K562 (cell line): ENCODE data around the gene ZKSCAN3. TPM values are rescaled to one million over a fixed set of nuclear protein-coding genes. Genes with fewer than 3 reads are reported as not detected.

ENCODE experiments used
- CHD7 ChIP-seq: fragments of 200-600 bp; sonication (generic); IDR thresholded peaks from one replicate; pipeline ENCODE4 v1.6.1; 2012; ENCODE audit warnings: mild to moderate bottlenecking, low read depth, low read length, inconsistent platforms
- ETV5 ChIP-seq: sonication (generic); formaldehyde crosslinking; IDR thresholded peaks from 2 replicates; pipeline ENCODE4 v1.4.0; 2020; ENCODE audit warnings: low read depth, mild to moderate bottlenecking, missing genetic modification reagents
- FOXJ2 ChIP-seq: fragments of 200-800 bp; sonication (Bioruptor generic); IDR thresholded peaks from 2 replicates; pipeline ENCODE4 v1.6.1; 2016; ENCODE audit warnings: missing genetic modification characterization, missing compliant biosample characterization
- HNRNPL ChIP-seq: fragments of 200-400 bp; formaldehyde crosslinking; IDR thresholded peaks from 2 replicates; pipeline ENCODE4 v1.6.1; 2017; ENCODE audit warnings: low read depth, mild to moderate bottlenecking, low read length
- MEF2A ChIP-seq: IDR thresholded peaks from 2 replicates; pipeline ENCODE4 v1.6.1; 2011; ENCODE audit warnings: low read depth, mild to moderate bottlenecking, low read length, moderate library complexity; ENCODE audit not compliant: control insufficient read depth
- ZNF507 ChIP-seq: conservative IDR thresholded peaks from 2 replicates; pipeline ENCODE4 v1.6.1; 2017; ENCODE audit warnings: missing genetic modification characterization, missing compliant biosample characterization
- ZNF766 ChIP-seq: fragments of 200-800 bp; sonication (Bioruptor generic); conservative IDR thresholded peaks from 2 replicates; pipeline ENCODE4 v1.6.1; 2016; ENCODE audit warnings: missing genetic modification characterization, missing compliant biosample characterization
- ZNF79 ChIP-seq: fragments of 250-450 bp; sonication (Bioruptor Pico); IDR thresholded peaks from 2 replicates; pipeline ENCODE4 v1.4.0; 2020; ENCODE audit warnings: low read depth, mild to moderate bottlenecking, moderate library complexity
- polyA plus RNA-seq, 8 experiments: library from polyadenylated mRNA; depleted of rRNA in 4 of 8; stranded (reverse) in 5 of 8; unstranded in 3 of 8; fragments of >200 nt; fragmentation: Nextera tagmentation in 2 of 8; fragmentation: Illumina TruSeq in 1 of 8; extraction: Ambion mirVana in 2 of 8; extraction: Trizol in 1 of 8; gene quantifications; 2 replicates each; pipeline versions ENCODE4 v1.2.1 to v1.2.3, GENCODE V29; 2011 to 2014; ENCODE audit warnings: inconsistent platforms in 1 of 8, missing spikeins in 1 of 8
- total RNA-seq, 7 experiments: library from RNA; depleted of rRNA in 6 of 7; stranded (reverse); fragments of >200 nt in 6 of 7; fragmentation: Illumina TruSeq in 2 of 7; extraction: Trizol in 2 of 7; gene quantifications; 2 replicates each; pipeline versions ENCODE4 v1.2.1 to v1.2.3, GENCODE V29; 2011 to 2021; ENCODE audit warnings: low replicate concordance in 1 of 7

Gene ZKSCAN3
- total and polyA plus RNA-seq, 9 of the 15 experiments (the other 6 are each of a cell fraction or from before 2014, with no cell fraction given): 3.0 to 12.4 (median 10.2) TPM

- TF ChIP-seq HNRNPL (peak; percentile 36; the same call in 1 of the 2 replicates), ZNF766 (CRISPR knock-in tag) (peak; percentile 7; the same call in 1 of the 2 replicates), ZNF507 (tag) (no peak), MEF2A (0 out of 2 replicates have a peak, but pooled peaks have one; percentile 14), CHD7 (no peak), FOXJ2 (tag) (peak; percentile 76; the same call in 1 of the 2 replicates), ZNF79 (CRISPR knock-in tag) (no peak), ETV5 (CRISPR knock-in tag) (peak; percentile 89)
Measured at GRCh38 chr6:28335564-28336283, 14.0 kb upstream of the ZKSCAN3 start, which contains the start of gene ZSCAN31 (continued).
